ENCODE measurements around the gene RAVER2. TPM values are rescaled to one million over a fixed set of nuclear protein-coding genes. Genes with fewer than 3 reads are reported as not detected.
"Not testable (repeated sequence)": the region's sequence is repeated elsewhere in the genome, so short reads cannot be mapped to it uniquely, and the experiment has no call there.

Gene RAVER2
- total RNA-seq, 2 experiments from 2014 or later = 1.7 TPM

DNA sequence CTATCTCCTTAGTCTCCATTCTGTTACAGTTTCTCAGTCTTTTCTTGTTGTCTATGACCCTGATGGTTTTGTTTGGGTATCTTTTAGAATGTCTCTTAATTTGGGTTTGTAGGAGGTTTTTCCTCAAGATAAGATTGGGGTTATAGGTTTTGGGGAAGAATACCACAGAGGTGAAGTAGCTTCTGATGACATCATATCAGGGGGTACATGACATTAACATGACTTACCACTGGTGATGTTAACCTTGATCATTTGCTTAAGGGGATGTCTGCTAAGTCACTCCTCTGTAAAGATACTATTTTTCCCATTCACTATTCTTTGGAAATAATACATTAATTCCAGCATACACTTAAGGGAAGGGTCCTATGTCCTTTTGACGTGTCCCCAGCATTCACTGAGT lies 11.9 kb downstream of the RAVER2 start:
- Mint-ChIP-seq H3K4me1 (no peaks in the 10 kb centered on the region), H3K27me3 (no peaks in the 10 kb centered on the region), H3K4me3 (no peak overlapping the region), H3K27ac (no peak overlapping the region), H3K36me3 (ENCODE audit: low read depth) (no peaks in the 10 kb centered on the region), H3K9me3 (peaks cover 4% of the 10 kb centered on the region)
- POLR2A ChIA-PET = no interaction called here
- DNase-seq = no peak
- CTCF ChIA-PET = interaction anchor here (1.2 kb wide), 1 partner anchor 22 kb away, joined by 4 read pairs; no protein-coding TSS in a partner anchor

DNA sequence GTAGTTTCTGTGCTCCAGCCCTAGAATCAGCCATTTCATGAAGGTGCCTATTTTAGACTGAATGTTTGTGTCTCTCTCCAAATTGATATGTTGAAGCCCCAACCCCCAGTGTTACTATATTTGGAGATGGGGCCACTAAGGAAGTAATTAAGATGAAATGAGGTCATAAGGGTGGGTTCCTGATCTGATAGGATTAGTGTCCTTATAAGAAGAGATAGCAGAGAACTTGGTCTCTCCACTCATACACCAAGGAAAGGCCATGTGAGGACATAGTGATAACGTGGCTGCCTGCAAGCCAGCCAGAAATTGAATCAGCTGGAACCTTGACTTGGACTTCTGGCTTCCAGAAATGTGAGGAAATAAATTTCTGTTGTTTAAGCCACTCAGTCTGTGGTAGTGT lies 12.3 kb downstream of the RAVER2 start:
- CTCF ChIA-PET = interaction anchor here (1.2 kb wide), 1 partner anchor 22 kb away, joined by 4 read pairs; no protein-coding TSS in a partner anchor
- Mint-ChIP-seq H3K4me3 (no peak overlapping the region), H3K9me3 (peaks cover 4% of the 10 kb centered on the region), H3K36me3 (ENCODE audit: low read depth) (no peaks in the 10 kb centered on the region), H3K4me1 (no peaks in the 10 kb centered on the region), H3K27ac (no peak overlapping the region), H3K27me3 (no peaks in the 10 kb centered on the region)
- POLR2A ChIA-PET = no interaction called here
- no peak for DNase-seq

DNA sequence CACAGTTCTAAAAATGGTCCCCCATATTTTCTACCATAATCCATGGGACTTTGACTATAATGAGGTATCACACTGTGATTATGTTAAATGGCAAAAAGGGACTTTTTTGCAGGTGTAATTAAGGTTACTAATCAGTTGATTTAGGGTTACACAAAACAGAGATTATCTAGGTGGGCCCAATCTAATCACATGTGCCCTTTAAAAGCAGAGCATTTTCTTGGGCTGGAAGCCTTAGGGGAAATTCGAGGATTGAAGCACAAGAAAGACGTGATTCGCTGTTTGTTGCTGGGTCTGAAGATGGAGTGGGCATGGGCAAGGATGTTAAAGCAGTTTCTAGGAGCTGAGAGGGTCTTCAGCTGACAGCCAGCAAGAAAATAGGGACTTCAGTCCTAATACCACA lies 13.4 kb downstream of the RAVER2 start:
- CTCF ChIA-PET = no interaction called here
- Mint-ChIP-seq H3K9me3 (peaks cover 4% of the 10 kb centered on the region), H3K4me1 (no peaks in the 10 kb centered on the region), H3K4me3 (no peak overlapping the region), H3K27ac (no peak overlapping the region), H3K36me3 (ENCODE audit: low read depth) (no peaks in the 10 kb centered on the region), H3K27me3 (no peaks in the 10 kb centered on the region)
- POLR2A ChIA-PET = no interaction called here
- DNase-seq = no peak

- Mint-ChIP-seq H3K27me3 (no peaks in the 10 kb centered on the region), H3K27ac (no peak overlapping the region), H3K4me1 (no peaks in the 10 kb centered on the region), H3K36me3 (ENCODE audit: low read depth) (no peaks in the 10 kb centered on the region), H3K9me3 (peaks cover 4% of the 10 kb centered on the region), H3K4me3 (no peak overlapping the region)
- no peak for DNase-seq
- CTCF ChIA-PET = interaction anchor here (1.4 kb wide), 1 partner anchor 14 kb away, joined by 3 read pairs; no protein-coding TSS in a partner anchor
- POLR2A ChIA-PET = no interaction called here
Observed at GRCh38 chr1:64759968-64760367, 15.1 kb downstream of the RAVER2 start.

DNA sequence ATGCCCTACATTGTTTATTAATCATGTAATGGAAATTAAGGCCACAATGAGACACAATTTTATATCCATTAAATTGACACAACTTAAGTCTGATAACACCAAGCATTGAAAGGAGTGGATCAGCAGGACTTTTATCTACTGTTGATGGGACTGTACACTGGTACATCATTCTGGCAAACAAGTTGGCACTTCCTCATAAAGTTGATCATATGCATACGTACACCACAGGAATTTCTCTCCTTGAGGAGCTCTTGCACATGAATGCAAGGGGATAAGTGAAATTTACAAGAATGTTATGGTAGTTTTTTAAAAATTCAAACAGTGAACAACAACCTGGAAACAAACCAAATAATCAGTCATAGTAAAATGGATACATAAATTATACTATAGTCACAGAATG lies 20.1 kb downstream of the RAVER2 start:
- Mint-ChIP-seq H3K4me1 (peaks cover 5% of the 10 kb centered on the region), H3K27ac (no peak overlapping the region), H3K4me3 (no peak overlapping the region), H3K9me3 (peaks cover under 1% of the 10 kb centered on the region), H3K27me3 (no peaks in the 10 kb centered on the region), H3K36me3 (ENCODE audit: low read depth) (no peaks in the 10 kb centered on the region)
- ChIA-PET POLR2A (no interaction called here), CTCF (interaction anchor here (0.5 kb wide), 1 partner anchor 419 kb away, joined by 3 read pairs; no protein-coding TSS in a partner anchor)
- DNase-seq = no peak

- Mint-ChIP-seq H3K36me3 (ENCODE audit: low read depth) (peaks cover 5% of the 10 kb centered on the region), H3K4me3 (no peak overlapping the region), H3K27ac (no peak overlapping the region), H3K4me1 (peaks cover 9% of the 10 kb centered on the region), H3K27me3 (no peaks in the 10 kb centered on the region), H3K9me3 (peaks cover 7% of the 10 kb centered on the region)
- DNase-seq = no peak
- ChIA-PET CTCF (no interaction called here), POLR2A (no interaction called here)
Observed at GRCh38 chr1:64765826-64766225, 21.0 kb downstream of the RAVER2 start.

DNA sequence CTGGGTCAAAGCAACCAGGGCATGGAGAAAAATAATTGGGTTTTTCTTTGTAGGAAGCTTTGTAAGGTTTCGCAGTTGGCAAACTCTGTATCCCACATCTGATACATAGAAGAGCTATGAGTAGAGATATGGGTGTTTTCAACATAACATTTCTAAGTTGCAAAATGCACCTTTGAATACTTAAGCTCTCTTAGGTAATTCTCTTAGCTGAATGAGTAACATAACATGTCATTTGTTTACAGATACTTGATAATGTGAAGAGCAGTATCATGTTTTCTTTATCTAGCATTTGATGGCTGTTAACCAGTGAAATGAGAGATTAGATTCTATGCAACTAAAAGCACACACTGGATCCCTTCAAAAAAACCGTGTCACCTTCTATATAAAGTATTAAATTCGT lies 21.6 kb downstream of the RAVER2 start:
- Mint-ChIP-seq H3K27me3 (no peaks in the 10 kb centered on the region), H3K4me1 (peaks cover 9% of the 10 kb centered on the region), H3K36me3 (ENCODE audit: low read depth) (peaks cover 5% of the 10 kb centered on the region), H3K27ac (no peak overlapping the region), H3K4me3 (no peak overlapping the region), H3K9me3 (peaks cover 7% of the 10 kb centered on the region)
- DNase-seq = no peak
- CTCF ChIA-PET = no interaction called here
- POLR2A ChIA-PET = no interaction called here

GRCh38 chr1:64769482-64769881 lies 24.6 kb downstream of the RAVER2 start:
- POLR2A ChIA-PET = no interaction called here

DNA sequence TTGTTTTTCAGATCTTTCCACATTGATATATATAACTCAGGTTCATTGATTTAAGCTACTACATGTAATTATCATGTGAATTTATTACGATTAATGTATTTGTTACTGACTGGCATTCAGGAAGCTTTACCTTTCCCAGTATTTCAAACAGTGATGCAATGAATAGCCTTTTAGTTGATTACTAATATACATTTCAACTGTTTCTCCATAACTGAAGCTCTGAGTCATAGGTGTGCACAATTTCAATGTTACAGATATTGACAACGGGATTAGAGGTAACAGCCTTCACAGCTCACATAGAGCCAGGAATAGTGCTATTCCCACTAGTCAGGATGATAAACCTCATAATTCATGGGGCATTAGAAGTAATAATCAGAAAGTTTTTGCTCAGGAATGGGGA lies 25.1 kb downstream of the RAVER2 start:
- POLR2A ChIA-PET = no interaction called here
- Mint-ChIP-seq H3K27me3 (no peaks in the 10 kb centered on the region), H3K27ac (no peak overlapping the region), H3K36me3 (ENCODE audit: low read depth) (peaks cover 5% of the 10 kb centered on the region), H3K4me3 (no peak overlapping the region), H3K4me1 (peaks cover 9% of the 10 kb centered on the region), H3K9me3 (peaks cover 7% of the 10 kb centered on the region)
- no peak for DNase-seq
- CTCF ChIA-PET = no interaction called here

More at GRCh38 chr1:64769482-64769881, 24.6 kb downstream of the RAVER2 start:
- H3K27me3 Mint-ChIP-seq = no peaks in the 10 kb centered on the region
- H3K9me3 Mint-ChIP-seq = peaks cover 7% of the 10 kb centered on the region
- CTCF ChIA-PET = no interaction called here
- peaks cover 5% of the 10 kb centered on the region for H3K36me3 Mint-ChIP-seq (ENCODE audit: low read depth)
- H3K27ac Mint-ChIP-seq = no peak overlapping the region
- no peak for DNase-seq
- peaks cover 9% of the 10 kb centered on the region for H3K4me1 Mint-ChIP-seq
- H3K4me3 Mint-ChIP-seq = no peak overlapping the region

DNA sequence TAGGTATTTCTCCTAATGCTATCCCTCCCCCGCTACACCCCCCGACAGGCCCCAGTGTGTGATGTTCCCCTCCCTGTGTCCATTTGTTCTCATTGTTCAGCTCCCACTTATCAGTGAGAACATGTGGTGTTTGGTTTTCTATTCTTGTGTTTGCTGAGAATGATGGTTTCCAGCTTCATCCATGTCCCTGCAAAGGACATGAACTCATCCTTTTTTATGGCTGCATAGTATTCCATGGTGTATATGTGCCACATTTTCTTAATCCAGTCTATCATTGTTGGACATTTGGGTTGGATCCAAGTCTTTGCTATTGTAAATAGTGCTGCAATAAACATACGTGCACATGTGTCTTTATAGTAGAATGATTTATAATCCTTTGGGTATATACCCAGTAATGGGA lies 28.4 kb downstream of the RAVER2 start:
- H3K4me3 Mint-ChIP-seq; DNase-seq; H3K27me3 Mint-ChIP-seq; H3K9me3 Mint-ChIP-seq; POLR2A ChIA-PET; H3K36me3 Mint-ChIP-seq (ENCODE audit: low read depth); CTCF ChIA-PET; H3K27ac Mint-ChIP-seq; H3K4me1 Mint-ChIP-seq: not testable (repeated sequence)

DNA sequence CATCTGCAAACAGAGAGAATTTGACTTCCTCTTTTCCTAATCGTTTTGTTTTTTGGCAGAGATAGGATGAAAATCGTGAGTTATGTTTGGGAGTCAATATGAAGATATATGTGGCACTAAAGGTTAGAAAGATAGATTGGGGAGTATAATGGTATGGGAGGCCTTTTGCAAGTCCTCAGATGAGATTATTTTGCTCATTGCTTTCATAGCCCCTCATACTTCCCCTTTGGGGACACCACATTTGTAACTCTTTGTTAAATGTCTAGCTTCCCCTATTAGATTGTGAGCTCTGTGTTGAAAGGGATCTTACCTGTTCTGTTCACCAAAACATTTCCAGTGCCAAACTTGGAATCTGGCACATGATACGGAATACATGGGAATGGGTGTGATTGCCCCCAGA lies 30.2 kb downstream of the RAVER2 start:
- POLR2A ChIA-PET = no interaction called here
- Mint-ChIP-seq H3K27ac (no peak overlapping the region), H3K27me3 (no peaks in the 10 kb centered on the region), H3K4me1 (peaks cover 3% of the 10 kb centered on the region), H3K4me3 (no peak overlapping the region), H3K9me3 (peaks cover 8% of the 10 kb centered on the region), H3K36me3 (ENCODE audit: low read depth) (peaks cover 5% of the 10 kb centered on the region)
- CTCF ChIA-PET = no interaction called here
- no peak for DNase-seq

DNA sequence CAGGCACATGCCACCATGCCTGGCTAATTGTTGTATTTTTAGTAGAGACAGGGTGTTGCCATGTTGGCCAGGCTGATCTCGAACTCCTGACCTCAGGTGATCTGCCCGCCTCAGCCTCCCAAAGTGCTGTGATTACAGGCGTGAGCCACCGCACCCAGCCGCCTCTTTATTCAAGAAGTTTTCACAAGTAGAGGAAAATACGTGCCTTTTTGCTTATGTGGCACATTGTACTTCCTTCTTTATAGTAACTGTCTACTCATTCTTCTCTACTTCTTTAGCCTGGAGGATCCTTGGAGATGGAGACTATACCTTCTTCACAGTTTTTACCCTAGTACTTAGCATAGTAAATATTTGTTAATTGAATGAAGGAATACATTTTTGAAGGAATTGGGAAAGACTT lies 37.2 kb downstream of the RAVER2 start:
- H3K9me3 Mint-ChIP-seq; CTCF ChIA-PET; POLR2A ChIA-PET; H3K4me1 Mint-ChIP-seq; H3K27me3 Mint-ChIP-seq; H3K4me3 Mint-ChIP-seq; H3K27ac Mint-ChIP-seq; DNase-seq; H3K36me3 Mint-ChIP-seq (ENCODE audit: low read depth): not testable (repeated sequence)

- H3K27ac Mint-ChIP-seq, H3K4me3 Mint-ChIP-seq, CTCF ChIA-PET: not testable (repeated sequence)
Observed at GRCh38 chr1:64782848-64783247, 38.0 kb downstream of the RAVER2 start.

DNA sequence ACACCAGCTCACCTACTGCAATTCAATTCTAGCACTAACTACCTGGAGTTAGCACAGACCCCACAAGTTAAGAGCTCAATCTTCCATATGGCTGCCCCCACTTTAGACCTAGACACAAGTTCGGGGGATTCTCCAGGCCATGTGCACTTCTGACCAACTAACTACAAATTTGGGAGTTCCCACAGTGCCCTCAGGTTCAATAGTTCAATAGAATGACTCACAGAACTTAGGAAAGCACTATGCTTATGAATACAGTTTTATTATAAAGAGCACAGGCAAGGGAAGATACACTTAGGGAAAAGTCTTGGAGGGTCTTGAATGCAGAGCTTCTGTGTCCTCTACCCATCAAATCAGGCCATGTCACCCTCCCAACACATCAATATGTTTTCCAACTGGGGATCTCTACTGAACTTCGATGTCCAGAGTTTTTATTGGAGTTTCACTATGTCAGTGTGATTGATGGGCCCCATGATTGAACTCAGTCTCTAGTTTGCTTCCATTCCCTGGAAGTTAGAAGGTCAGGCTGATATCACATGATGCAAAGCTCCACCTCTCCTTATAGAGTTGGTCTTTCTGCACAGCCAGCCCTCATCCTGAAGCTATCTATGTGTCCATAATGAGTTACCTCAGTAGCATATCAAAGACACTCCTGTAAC lies 46.1 kb downstream of the RAVER2 start:
- POLR2A ChIA-PET = no interaction called here
- H3K4me1 Mint-ChIP-seq = no peaks in the 10 kb centered on the region
- H3K27ac Mint-ChIP-seq = no peak overlapping the region
- CTCF ChIA-PET = no interaction called here
- H3K9me3 Mint-ChIP-seq = peaks cover 18% of the 10 kb centered on the region
- no peaks in the 10 kb centered on the region for H3K27me3 Mint-ChIP-seq
- no peak for DNase-seq
- peaks cover 2% of the 10 kb centered on the region for H3K36me3 Mint-ChIP-seq (ENCODE audit: low read depth)
- no peak overlapping the region for H3K4me3 Mint-ChIP-seq

More at GRCh38 chr1:64782848-64783247, 38.0 kb downstream of the RAVER2 start:
- H3K36me3 Mint-ChIP-seq (ENCODE audit: low read depth); DNase-seq; H3K9me3 Mint-ChIP-seq; H3K4me1 Mint-ChIP-seq; H3K27me3 Mint-ChIP-seq; POLR2A ChIA-PET: not testable (repeated sequence)

Measured in activated CD4-positive, alpha-beta T cell treated with anti-CD3 and anti-CD28 coated beads, Interleukin-2, amount 10 ng/mL, durations not matched to agents 7 days and 5 days (primary cell).